MCF 10A (cell line): ENCODE results near the gene TRAF3IP1. TPM values are rescaled to one million over a fixed set of nuclear protein-coding genes. Genes with fewer than 3 reads are reported as not detected.
A peak's percentile ranks its signal among the peaks of the same experiment; 100 is the strongest.
"Not testable (repeated sequence)": the region's sequence is repeated elsewhere in the genome, so short reads cannot be mapped to it uniquely, and the experiment has no call there.

Experiments used
- BruUV-seq: library from RNA; stranded (reverse); fragments of 400-500 nt; replicated peaks from 2 replicates; lab custom pipeline; 2021; lab: Mats Ljungman, UMichigan
- CTCF ChIA-PET: fragments of 300-600 bp; sonication (Branson Sonifier 250); formaldehyde crosslinking; extraction: SDS; loops from one replicate; lab custom pipeline; 2021; ENCODE audit warnings: antibody characterized with exemption, inconsistent platforms; lab: Yijun Ruan, JAX
- POLR2A ChIA-PET: fragments of 300-600, 350-650 bp; sonication (Branson Sonifier 250); formaldehyde crosslinking; extraction: SDS; loops from one replicate; lab custom pipeline; 2020; ENCODE audit warnings: antibody characterized with exemption, inconsistent platforms; lab: Yijun Ruan, JAX
- DNase-seq: peaks from one replicate; pipeline ENCODE4 v3.0.0-alpha.2; 2018; ENCODE audit not compliant: unreplicated experiment
- H3K27ac Mint-ChIP-seq: one replicate; pipeline ENCODE4 v1.8.0; 2022; ENCODE audit warnings: mild to moderate bottlenecking, low read depth, mixed read lengths; ENCODE audit not compliant: unreplicated experiment
- H3K27me3 Mint-ChIP-seq: one replicate; pipeline ENCODE4 v1.8.0; 2022; ENCODE audit warnings: mixed read lengths; ENCODE audit not compliant: insufficient read depth, unreplicated experiment
- H3K36me3 Mint-ChIP-seq: one replicate; pipeline ENCODE4 v1.8.0; 2022; ENCODE audit warnings: mild to moderate bottlenecking, moderate library complexity, mixed read lengths; ENCODE audit not compliant: insufficient read depth, unreplicated experiment
- H3K4me1 Mint-ChIP-seq: one replicate; pipeline ENCODE4 v1.8.0; 2022; ENCODE audit warnings: mixed read lengths; ENCODE audit not compliant: insufficient read depth, unreplicated experiment
- H3K4me3 Mint-ChIP-seq: one replicate; pipeline ENCODE4 v1.8.0; 2022; ENCODE audit warnings: mild to moderate bottlenecking, moderate library complexity, mixed read lengths; ENCODE audit not compliant: unreplicated experiment
- H3K9me3 Mint-ChIP-seq: one replicate; pipeline ENCODE4 v1.8.0; 2022; ENCODE audit warnings: mixed read lengths; ENCODE audit not compliant: unreplicated experiment
- intact Hi-C: fragments of 100-400 bp; cut with micrococcal nuclease; formaldehyde crosslinking; loops from 2 replicates; pipeline ENCODE4 v1.14.1; 2022
- total RNA-seq: library from RNA; stranded (reverse); gene quantifications from 2 replicates; pipeline ENCODE4 v1.2.3, GENCODE V29; 2022
- TF ChIP-seq, protein P1 (sequence below): fragments of 200-600 bp; IDR thresholded peaks from one replicate; pipeline ENCODE4 v1.8.0; 2022; ENCODE audit warnings: antibody characterized with exemption, mild to moderate bottlenecking; ENCODE audit not compliant: unreplicated experiment

The TRAF3IP1 gene
- total RNA-seq, 1 experiment from 2014 or later: 19.1 TPM

DNA sequence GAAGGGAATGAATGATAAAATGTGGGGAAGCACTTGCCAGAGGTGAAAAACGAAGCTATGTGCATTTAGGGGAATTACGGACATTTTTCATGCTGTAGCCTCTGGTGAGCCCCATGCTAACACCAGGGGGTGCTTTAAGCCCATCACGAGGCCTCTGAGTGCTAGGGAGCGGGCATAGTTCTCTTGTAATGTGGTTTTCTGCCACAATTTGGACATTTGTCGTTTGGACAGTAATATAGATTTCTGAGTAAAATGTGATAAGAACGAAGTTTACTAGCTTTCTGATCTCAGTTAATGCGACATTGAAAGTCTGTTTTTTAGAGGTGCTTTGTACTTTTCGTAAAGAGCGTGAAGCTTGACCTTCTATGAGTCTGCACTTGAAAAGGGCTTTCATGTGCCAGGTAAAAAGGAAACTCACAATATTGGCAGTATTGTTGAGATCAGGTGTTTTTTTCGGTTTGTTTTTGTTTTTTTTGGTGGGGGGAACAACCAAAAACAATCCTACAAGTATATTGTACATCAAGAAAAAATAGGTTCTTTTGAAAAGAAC lies 50.6 kb downstream of the TRAF3IP1 start:
- TF ChIP-seq, protein P1, sequence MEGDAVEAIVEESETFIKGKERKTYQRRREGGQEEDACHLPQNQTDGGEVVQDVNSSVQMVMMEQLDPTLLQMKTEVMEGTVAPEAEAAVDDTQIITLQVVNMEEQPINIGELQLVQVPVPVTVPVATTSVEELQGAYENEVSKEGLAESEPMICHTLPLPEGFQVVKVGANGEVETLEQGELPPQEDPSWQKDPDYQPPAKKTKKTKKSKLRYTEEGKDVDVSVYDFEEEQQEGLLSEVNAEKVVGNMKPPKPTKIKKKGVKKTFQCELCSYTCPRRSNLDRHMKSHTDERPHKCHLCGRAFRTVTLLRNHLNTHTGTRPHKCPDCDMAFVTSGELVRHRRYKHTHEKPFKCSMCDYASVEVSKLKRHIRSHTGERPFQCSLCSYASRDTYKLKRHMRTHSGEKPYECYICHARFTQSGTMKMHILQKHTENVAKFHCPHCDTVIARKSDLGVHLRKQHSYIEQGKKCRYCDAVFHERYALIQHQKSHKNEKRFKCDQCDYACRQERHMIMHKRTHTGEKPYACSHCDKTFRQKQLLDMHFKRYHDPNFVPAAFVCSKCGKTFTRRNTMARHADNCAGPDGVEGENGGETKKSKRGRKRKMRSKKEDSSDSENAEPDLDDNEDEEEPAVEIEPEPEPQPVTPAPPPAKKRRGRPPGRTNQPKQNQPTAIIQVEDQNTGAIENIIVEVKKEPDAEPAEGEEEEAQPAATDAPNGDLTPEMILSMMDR: peak; percentile 75
- Mint-ChIP-seq H3K36me3 (no peaks in the 10 kb centered on the region), H3K4me1 (peaks cover 6% of the 10 kb centered on the region), H3K27me3 (no peaks in the 10 kb centered on the region), H3K9me3 (peaks cover 5% of the 10 kb centered on the region), H3K27ac (no peak overlapping the region), H3K4me3 (no peak overlapping the region)
- BruUV-seq: no TSS peak
- ChIA-PET POLR2A (interaction anchor here (0.7 to 1.3 kb wide), 2 partner anchors 19 to 57 kb away, joined by 4 to 5 read pairs; no protein-coding TSS in a partner anchor), CTCF (interaction anchor here (0.6 to 2.9 kb wide), 15 partner anchors 12 to 736 kb away, joined by 3 to 18 read pairs (median 3); no protein-coding TSS in a partner anchor)
- DNase-seq: peak; percentile 71
- intact Hi-C loops: loop anchor here (1.0 kb wide), 4 partner anchors 91 to 414 kb away; no protein-coding TSS in a partner anchor

DNA sequence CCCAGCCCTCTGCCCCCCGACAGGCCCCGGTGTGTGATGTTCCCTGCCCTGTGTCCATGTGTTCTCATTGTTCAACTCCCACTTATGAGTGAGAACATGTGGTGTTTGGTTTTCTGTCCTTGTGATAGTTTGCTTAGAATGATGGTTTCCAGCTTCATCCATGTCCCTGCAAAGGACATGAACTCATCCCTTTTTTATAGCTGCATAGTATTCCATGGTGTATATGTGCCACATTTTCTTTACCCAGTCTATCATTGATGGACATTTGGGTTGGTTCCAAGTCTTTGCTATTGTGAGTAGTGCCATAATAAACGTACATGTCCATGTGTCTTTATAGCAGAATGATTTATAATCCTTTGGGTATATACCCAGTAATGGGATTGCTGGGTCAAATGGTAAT lies 52.0 kb downstream of the TRAF3IP1 start:
- H3K36me3 Mint-ChIP-seq, H3K27ac Mint-ChIP-seq, DNase-seq, intact Hi-C loops, H3K27me3 Mint-ChIP-seq, H3K4me3 Mint-ChIP-seq, CTCF ChIA-PET, POLR2A ChIA-PET, BruUV-seq, H3K4me1 Mint-ChIP-seq, H3K9me3 Mint-ChIP-seq: not testable (repeated sequence)

DNA sequence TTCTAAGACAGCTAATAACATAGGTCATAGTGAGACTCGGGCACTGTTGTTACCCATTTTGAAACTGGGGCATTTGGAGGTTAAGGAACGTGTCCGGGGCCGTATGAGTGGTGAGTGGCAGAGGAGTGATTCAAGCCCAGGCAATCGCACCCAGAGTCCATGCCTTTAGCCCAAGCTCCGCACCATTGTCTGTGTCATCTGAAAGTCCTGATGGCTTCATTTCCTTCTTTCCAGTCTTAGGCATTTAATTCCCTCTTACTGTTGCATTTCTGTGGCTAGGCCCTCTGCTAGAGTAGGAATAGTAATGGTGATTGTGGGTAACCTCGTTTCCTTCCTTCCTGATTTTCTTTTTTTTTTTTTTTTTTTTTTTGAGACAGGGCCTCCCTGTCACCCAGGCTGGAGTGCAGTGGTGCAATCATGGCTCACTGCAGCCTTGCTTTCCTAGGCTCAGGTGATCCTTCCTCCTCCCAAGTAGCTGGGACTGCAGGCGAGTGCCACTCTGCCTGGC lies 56.6 kb downstream of the TRAF3IP1 start:
- H3K4me3 Mint-ChIP-seq: no peak overlapping the region
- BruUV-seq: no TSS peak
- no peak overlapping the region for H3K27ac Mint-ChIP-seq
- no peak for DNase-seq
- H3K9me3 Mint-ChIP-seq: peaks cover 5% of the 10 kb centered on the region
- intact Hi-C loops: no loop called here
- H3K27me3 Mint-ChIP-seq: no peaks in the 10 kb centered on the region
- POLR2A ChIA-PET: interaction anchor here (0.6 to 1.5 kb wide), 2 partner anchors 64 to 87 kb away, joined by 3 to 4 read pairs; no protein-coding TSS in a partner anchor
- H3K36me3 Mint-ChIP-seq: peaks cover 15% of the 10 kb centered on the region
- CTCF ChIA-PET: interaction anchor here (0.6 to 1.2 kb wide), 3 partner anchors 9 to 34 kb away, joined by 3 read pairs; no protein-coding TSS in a partner anchor
- TF ChIP-seq, protein P1: no peak
- peaks cover 6% of the 10 kb centered on the region for H3K4me1 Mint-ChIP-seq

DNA sequence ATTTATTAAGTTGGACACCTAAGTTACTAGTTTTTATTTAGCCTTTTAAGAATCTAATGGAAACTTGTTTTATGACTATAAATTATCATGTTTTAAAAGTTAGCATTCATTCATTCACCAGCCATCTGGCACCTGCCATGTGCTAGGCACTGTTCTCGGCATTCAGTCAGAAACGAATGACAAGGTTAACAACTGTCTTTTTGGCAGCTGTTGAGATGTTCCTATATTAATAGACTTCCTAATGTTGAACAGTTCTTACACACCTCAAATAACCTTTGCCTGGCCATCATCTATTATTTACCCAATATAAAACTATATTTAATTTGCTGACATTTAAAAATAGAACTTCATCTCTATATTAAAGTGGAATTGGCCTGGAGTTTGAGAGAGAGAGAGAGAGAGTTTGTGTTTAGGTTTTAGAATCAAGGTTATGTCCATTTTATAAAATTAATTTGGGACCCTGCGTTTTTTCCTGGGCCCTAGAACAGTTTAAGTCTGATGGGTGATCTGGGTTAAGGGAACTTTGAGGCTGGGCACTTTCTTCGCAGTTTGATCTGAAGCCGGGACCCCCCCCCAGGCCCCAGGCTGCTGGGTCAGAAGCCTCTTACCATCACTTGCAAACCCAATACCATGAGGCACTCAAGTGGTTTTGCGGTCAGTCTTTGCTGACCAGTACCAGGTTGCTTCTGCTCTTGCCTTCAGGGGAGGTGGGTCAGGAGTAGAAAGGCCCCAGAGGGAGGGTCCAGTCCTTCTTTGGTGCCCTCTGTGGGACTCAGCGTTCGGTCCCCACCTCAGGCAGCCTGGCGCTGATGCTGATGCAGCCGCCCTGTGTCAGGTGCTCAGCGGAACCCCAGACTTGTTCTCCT lies 58.1 kb downstream of the TRAF3IP1 start:
- Mint-ChIP-seq H3K9me3 (peaks cover 6% of the 10 kb centered on the region), H3K4me3 (no peak overlapping the region), H3K4me1 (peaks cover 6% of the 10 kb centered on the region), H3K27me3 (no peaks in the 10 kb centered on the region), H3K36me3 (peaks cover 19% of the 10 kb centered on the region), H3K27ac (peak overlapping the region; percentile 54)
- BruUV-seq: no TSS peak
- CTCF ChIA-PET: interaction anchor here (1.2 kb wide), 1 partner anchor 10 kb away, joined by 3 read pairs; no protein-coding TSS in a partner anchor
- intact Hi-C loops: no loop called here
- TF ChIP-seq, protein P1: no peak
- no peak for DNase-seq
- POLR2A ChIA-PET: interaction anchor here (0.5 to 0.6 kb wide), 2 partner anchors 187 to 1549 kb away, joined by 4 read pairs; no protein-coding TSS in a partner anchor
